HG03064 (cell line): Measurements from ENCODE around the gene ALDOB.

Experiments
- ATAC-seq: cut with Tn5 transposase; IDR thresholded peaks from one replicate; pipeline ENCODE4 v1.9.1; 2021; ENCODE audit warnings: low read depth; ENCODE audit not compliant: unreplicated experiment

The ALDOB gene

GRCh38 chr9:101429736-101430135 is 5.8 kb downstream of the ALDOB start:
- ATAC-seq: no peak

GRCh38 chr9:101428909-101429308 is 6.7 kb downstream of the ALDOB start:
- ATAC-seq: no peak

GRCh38 chr9:101427957-101428655 is 7.5 kb downstream of the ALDOB start:
- no peak for ATAC-seq

- ATAC-seq: no peak
These were observed 8.2 kb downstream of the ALDOB start for GRCh38 chr9:101427358-101427757.

- no peak for ATAC-seq
These were observed 13.9 kb downstream of the ALDOB start for GRCh38 chr9:101421653-101422065.

- no peak for ATAC-seq
These were observed 15.7 kb downstream of the ALDOB start for GRCh38 chr9:101419863-101420262.

GRCh38 chr9:101418518-101419430 is 16.8 kb downstream of the ALDOB start:
- ATAC-seq: no peak

GRCh38 chr9:101417977-101418376 is 17.6 kb downstream of the ALDOB start:
- ATAC-seq: no peak

GRCh38 chr9:101417389-101417788 is 18.2 kb downstream of the ALDOB start:
- ATAC-seq: no peak

- no peak for ATAC-seq
These were observed 20.0 kb downstream of the ALDOB start for GRCh38 chr9:101415578-101415977.

GRCh38 chr9:101414839-101415238 is 20.7 kb downstream of the ALDOB start:
- ATAC-seq: no peak

GRCh38 chr9:101409079-101409477 is 26.5 kb downstream of the ALDOB start:
- no peak for ATAC-seq

- no peak for ATAC-seq
These were observed 27.0 kb downstream of the ALDOB start for GRCh38 chr9:101408374-101409078.

- no peak for ATAC-seq
These were observed 31.9 kb downstream of the ALDOB start for GRCh38 chr9:101403516-101404285.

- ATAC-seq: no peak
These were observed 35.5 kb downstream of the ALDOB start for GRCh38 chr9:101400120-101400519.

- no peak for ATAC-seq
These were observed 36.0 kb downstream of the ALDOB start for GRCh38 chr9:101399643-101399970.

GRCh38 chr9:101398930-101399642 is 36.5 kb downstream of the ALDOB start:
- ATAC-seq: peak; percentile 10

GRCh38 chr9:101398068-101398929 is 37.3 kb downstream of the ALDOB start, which contains the start of the genes MRPL50 and ZNF189:
Gene MRPL50, minus strand, starts transcription at chr9:101398618. Its CDS starts 26 bp downstream, at chr9:101398592.
Gene ZNF189, plus strand, starts transcription at chr9:101398851. Its CDS starts 306 bp downstream, at chr9:101399157.
- peak; percentile 99 for ATAC-seq

GRCh38 chr9:101397746-101398067 is 37.9 kb downstream of the ALDOB start:
- no peak for ATAC-seq
